K562 (cell line): ENCODE data around the gene NLRP5. TPM values are rescaled to one million over a fixed set of nuclear protein-coding genes. Genes with fewer than 3 reads are reported as not detected.

Experiments
- ATAC-seq: fragments of 200-7000 bp; cut with Tn5 transposase; 3 replicates; pipeline ENCODE4 v1.9.1; 2020; ENCODE audit warnings: moderate library complexity
- BruUV-seq: library from RNA; stranded (reverse); fragments of 400-500 nt; replicated peaks from 2 replicates; lab custom pipeline; 2021; lab: Mats Ljungman, UMichigan
- CTCF ChIA-PET: fragments of 300-600 bp; formaldehyde crosslinking; extraction: SDS; loops from one replicate; lab custom pipeline; 2021; ENCODE audit warnings: low intra/inter-chr PET ratio; lab: Yijun Ruan, JAX
- POLR2A ChIA-PET: fragments of 300-600, 350-650 bp; sonication (Branson Sonifier 250); formaldehyde crosslinking; extraction: SDS; loops from one replicate; lab custom pipeline; 2021; ENCODE audit warnings: antibody characterized with exemption, inconsistent platforms; lab: Yijun Ruan, JAX
- DNase-seq, 4 experiments: peaks; one replicate each; pipeline versions ENCODE4 v3.0.0 to v3.0.0-alpha.2; 2011 to 2018; ENCODE audit warnings: low spot score in 3 of 4, mixed read lengths in 3 of 4; ENCODE audit errors: extremely low read depth in 1 of 4
- FAIRE-seq: peaks from 2 replicates; lab custom pipeline; 2011; peaks lifted over from hg19 to GRCh38; lab: Jason Lieb, UNC
- H2AFZ ChIP-seq: 2 replicates; pipeline ENCODE4 v1.6.0; 2011; ENCODE audit warnings: low read depth, low read length, control low read depth, inconsistent platforms
- H3K27ac ChIP-seq: fragments of 200-600 bp; 3 replicates; pipeline ENCODE4 v1.8.0; 2011; ENCODE audit warnings: low read depth, mild to moderate bottlenecking, control low read depth, inconsistent platforms, low read length, moderate library complexity, mixed read lengths; ENCODE audit errors: extremely low read depth
- H3K27me3 ChIP-seq, 2 experiments: fragments of 300-600 bp in 1 of 2; 2 replicates in 1 of 2; 3 replicates in 1 of 2; pipeline versions ENCODE4 v1.6.0 to v1.8.0; 2011; ENCODE audit warnings: inconsistent platforms in 2 of 2, low read length in 2 of 2, mild to moderate bottlenecking in 1 of 2, mixed read lengths in 1 of 2, moderate library complexity in 1 of 2; ENCODE audit not compliant: control insufficient read depth in 2 of 2, insufficient read depth in 2 of 2
- H3K36me3 ChIP-seq: fragments of 300-600 bp; 3 replicates; pipeline ENCODE4 v1.8.0; 2011; ENCODE audit warnings: mild to moderate bottlenecking, low read length, inconsistent platforms; ENCODE audit not compliant: control insufficient read depth, insufficient read depth
- H3K4me1 ChIP-seq, 2 experiments: fragments of 200-600 bp in 1 of 2; replicated peaks in 1 of 2; 2 replicates in 1 of 2; 3 replicates in 1 of 2; pipeline versions ENCODE4 v1.5.1 to v1.8.0; 2011; ENCODE audit warnings: inconsistent platforms in 2 of 2, low read length in 2 of 2, mild to moderate bottlenecking in 1 of 2, mixed read lengths in 1 of 2, moderate library complexity in 1 of 2; ENCODE audit not compliant: control insufficient read depth in 2 of 2, insufficient read depth in 2 of 2
- H3K4me2 ChIP-seq: 2 replicates; pipeline ENCODE4 v1.6.1; 2011; ENCODE audit warnings: low read length, control low read depth, inconsistent platforms, mixed read lengths; ENCODE audit not compliant: insufficient read depth
- H3K4me3 ChIP-seq: fragments of 200-600 bp; sonication (generic), shearing (Covaris generic); 2 replicates; pipeline ENCODE4 v1.5.1; 2016; ENCODE audit warnings: control low read depth, inconsistent platforms
- H3K79me2 ChIP-seq: fragments of 200-600 bp; 3 replicates; pipeline ENCODE4 v1.8.0; 2011; ENCODE audit warnings: low read length, inconsistent platforms; ENCODE audit not compliant: control insufficient read depth, insufficient read depth
- H3K9ac ChIP-seq, 2 experiments: 2 replicates each; pipeline versions ENCODE4 v1.6.0 to v1.6.1; 2011; ENCODE audit warnings: low read depth in 2 of 2, low read length in 2 of 2, control low read depth in 1 of 2, inconsistent platforms in 1 of 2, mild to moderate bottlenecking in 1 of 2, mixed read lengths in 1 of 2; ENCODE audit not compliant: insufficient read depth in 1 of 2
- H3K9me1 ChIP-seq: one replicate; pipeline ENCODE4 v1.6.0; 2011; ENCODE audit warnings: inconsistent platforms, mild to moderate bottlenecking, low read length, moderate library complexity; ENCODE audit not compliant: control insufficient read depth, insufficient read depth
- H3K9me3 ChIP-seq: replicated peaks from 2 replicates; pipeline ENCODE4 v1.5.1; 2011; ENCODE audit warnings: low read depth, low read length, inconsistent platforms; ENCODE audit not compliant: control insufficient read depth, insufficient read depth
- H4K20me1 ChIP-seq: replicated peaks from 2 replicates; pipeline ENCODE4 v1.6.1; 2011; ENCODE audit warnings: low read length, inconsistent platforms, mixed read lengths; ENCODE audit not compliant: control insufficient read depth, insufficient read depth
- ARHGAP35 ChIP-seq: fragments of 450-650 bp; IDR thresholded peaks from 2 replicates; pipeline ENCODE4 v1.6.1; 2018; ENCODE audit not compliant: partially characterized antibody
- CSDE1 ChIP-seq, 2 experiments: fragments of 450-650 bp; IDR thresholded peaks; 2 replicates each; pipeline ENCODE4 v1.6.1; 2016; ENCODE audit warnings: mild to moderate bottlenecking in 1 of 2
- FOXP1 ChIP-seq: sonication (generic); formaldehyde crosslinking; IDR thresholded peaks from 2 replicates; pipeline ENCODE4 v1.8.0; 2022; ENCODE audit warnings: mild to moderate bottlenecking, missing genetic modification reagents
- GABPB2 ChIP-seq: fragments of 250-450 bp; sonication (Bioruptor Pico); conservative IDR thresholded peaks from 2 replicates; pipeline ENCODE4 v1.5.1; 2021; ENCODE audit warnings: mild to moderate bottlenecking
- NFIX ChIP-seq: fragments of 250-450 bp; sonication (Bioruptor Pico); IDR thresholded peaks from 2 replicates; pipeline ENCODE4 v1.4.0; 2020; ENCODE audit warnings: low read depth, mild to moderate bottlenecking, moderate library complexity
- POLR2AphosphoS2 ChIP-seq: IDR thresholded peaks from 2 replicates; pipeline ENCODE4 v1.6.1; 2012; ENCODE audit warnings: low read length, improper control_type of control experiment
- PRDM10 ChIP-seq: fragments of 450-650 bp; IDR thresholded peaks from 2 replicates; pipeline ENCODE4 v1.6.1; 2018; ENCODE audit not compliant: partially characterized antibody
- RBM39 ChIP-seq: fragments of 200-400 bp; formaldehyde crosslinking; optimal IDR thresholded peaks from 2 replicates; pipeline ENCODE3; 2018; ENCODE audit warnings: low read depth, low read length
- RUNX1 ChIP-seq: sonication (generic); IDR thresholded peaks from 2 replicates; pipeline ENCODE4 v1.6.1; 2016; ENCODE audit warnings: antibody characterized with exemption, low read depth
- SRF ChIP-seq, 2 experiments: fragments of 250-450, 450-650 bp in 1 of 2; sonication (Bioruptor Pico) in 1 of 2; sonication (generic) in 1 of 2; formaldehyde crosslinking; IDR thresholded peaks; 2 replicates each; pipeline versions ENCODE4 v1.5.0 to v1.5.1; 2020 to 2022; ENCODE audit warnings: mild to moderate bottlenecking in 1 of 2, missing genetic modification reagents in 1 of 2
- ZKSCAN1 ChIP-seq: fragments of 150-350 bp; IDR thresholded peaks from 2 replicates; pipeline ENCODE4 v1.6.1; 2016; ENCODE audit warnings: low read depth, low read length
- ZNF197 ChIP-seq: fragments of 200-800 bp; sonication (Bioruptor generic); IDR thresholded peaks from 2 replicates; pipeline ENCODE4 v1.6.1; 2016; ENCODE audit warnings: low read depth, missing genetic modification characterization, missing compliant biosample characterization
- ZNF561 ChIP-seq: fragments of 450-650 bp; formaldehyde crosslinking; conservative IDR thresholded peaks from 2 replicates; pipeline ENCODE4 v1.4.0; 2020; ENCODE audit warnings: mild to moderate bottlenecking, moderate library complexity
- WGBS: fragments of 100-300 bp; shearing (Covaris generic); methylation state at CpG from one replicate; pipeline ENCODE4 v1.1.6; 2016; ENCODE audit warnings: low coverage, mixed read lengths; ENCODE audit not compliant: insufficient coverage; ENCODE audit errors: missing lambda C conversion rate; 5-methylcytosine and 5-hydroxymethylcytosine counted together
- in situ Hi-C: fragments of 300-500 bp; cut with MboI; formaldehyde crosslinking; loops from 4 replicates; pipeline ENCODE4 v1.15.0; 2018; ENCODE audit warnings: inconsistent platforms, mixed read lengths
- intact Hi-C: fragments of 100-400 bp; cut with micrococcal nuclease; formaldehyde crosslinking; loops from 2 replicates; pipeline ENCODE4 v1.14.2; 2022
- polyA plus RNA-seq, 8 experiments: library from polyadenylated mRNA; depleted of rRNA in 4 of 8; stranded (reverse) in 5 of 8; unstranded in 3 of 8; fragments of >200 nt; fragmentation: Nextera tagmentation in 2 of 8; fragmentation: Illumina TruSeq in 1 of 8; extraction: Ambion mirVana in 2 of 8; extraction: Trizol in 1 of 8; gene quantifications; 2 replicates each; pipeline versions ENCODE4 v1.2.1 to v1.2.3, GENCODE V29; 2011 to 2014; ENCODE audit warnings: inconsistent platforms in 1 of 8, missing spikeins in 1 of 8
- total RNA-seq, 7 experiments: library from RNA; depleted of rRNA in 6 of 7; stranded (reverse); fragments of >200 nt in 6 of 7; fragmentation: Illumina TruSeq in 2 of 7; extraction: Trizol in 2 of 7; gene quantifications; 2 replicates each; pipeline versions ENCODE4 v1.2.1 to v1.2.3, GENCODE V29; 2011 to 2021; ENCODE audit warnings: low replicate concordance in 1 of 7
- TF ChIP-seq, protein P1 (sequence below): IDR thresholded peaks from 2 replicates; pipeline ENCODE4 v1.6.1; 2011; ENCODE audit warnings: borderline replicate concordance, low read depth, mild to moderate bottlenecking, moderate library complexity, low read length; ENCODE audit not compliant: insufficient read depth, poor library complexity, severe bottlenecking

Gene NLRP5
- total and polyA plus RNA-seq, 9 of the 15 experiments (the other 6 are each of a cell fraction or from before 2014, with no cell fraction given), result 0.04 to 0.07 TPM; not detected in 7

DNA sequence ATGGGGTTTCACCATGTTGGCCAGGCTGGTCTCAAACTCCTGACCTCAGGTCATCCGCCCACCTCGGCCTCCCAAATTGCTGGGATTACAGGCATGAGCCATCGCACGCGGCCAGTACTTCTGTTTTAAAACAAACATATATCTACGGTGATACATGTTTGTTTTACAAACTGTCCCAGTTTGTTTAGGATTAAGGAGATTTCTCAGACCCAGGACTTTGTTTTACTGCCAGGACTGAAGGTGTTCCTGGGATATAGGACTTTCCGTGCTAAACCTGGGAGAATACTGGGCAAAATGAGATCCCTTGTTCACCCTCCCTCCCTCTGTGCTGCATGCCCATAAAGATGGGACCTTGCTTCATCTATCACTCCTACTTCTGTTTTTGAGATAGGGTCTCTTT, 30.1 kb upstream of the NLRP5 start:
- no peak overlapping the region for H3K4me3 ChIP-seq
- DNase-seq (no peak), ATAC-seq (no peak), FAIRE-seq (no peak)
- intact Hi-C loops, result no loop called here
- H3K9me3 ChIP-seq, result no peaks in the 10 kb centered on the region
- H3K27me3 ChIP-seq, result peaks cover 18 to 36% of the 10 kb centered on the region in 2 experiments; a peak in 4 of 5 replicates
- no peaks in the 10 kb centered on the region for H3K4me1 ChIP-seq
- H3K9ac ChIP-seq, result no peak overlapping the region
- in situ Hi-C loops, result no loop called here
- POLR2A ChIA-PET, result no interaction called here
- 0% methylated on average over 7 of the region's 7 CpGs for WGBS
- TF ChIP-seq ARHGAP35 (no peak), FOXP1 (CRISPR knock-in tag) (no peak), RBM39 (no peak), CSDE1 (IDR thresholded peaks at IDR 0.05) (no peak), RUNX1 (no peak), GABPB2 (no peak), PRDM10 (no peak), ZKSCAN1 (no peak), ZNF197 (CRISPR knock-in tag) (no peak), ZNF561 (CRISPR knock-in tag) (no peak), SRF (CRISPR knock-in tag; IDR thresholded peaks at IDR 0.05) (no peak), POLR2AphosphoS2 (no peak), NFIX (CRISPR knock-in tag) (no peak)
- TF ChIP-seq, protein P1, sequence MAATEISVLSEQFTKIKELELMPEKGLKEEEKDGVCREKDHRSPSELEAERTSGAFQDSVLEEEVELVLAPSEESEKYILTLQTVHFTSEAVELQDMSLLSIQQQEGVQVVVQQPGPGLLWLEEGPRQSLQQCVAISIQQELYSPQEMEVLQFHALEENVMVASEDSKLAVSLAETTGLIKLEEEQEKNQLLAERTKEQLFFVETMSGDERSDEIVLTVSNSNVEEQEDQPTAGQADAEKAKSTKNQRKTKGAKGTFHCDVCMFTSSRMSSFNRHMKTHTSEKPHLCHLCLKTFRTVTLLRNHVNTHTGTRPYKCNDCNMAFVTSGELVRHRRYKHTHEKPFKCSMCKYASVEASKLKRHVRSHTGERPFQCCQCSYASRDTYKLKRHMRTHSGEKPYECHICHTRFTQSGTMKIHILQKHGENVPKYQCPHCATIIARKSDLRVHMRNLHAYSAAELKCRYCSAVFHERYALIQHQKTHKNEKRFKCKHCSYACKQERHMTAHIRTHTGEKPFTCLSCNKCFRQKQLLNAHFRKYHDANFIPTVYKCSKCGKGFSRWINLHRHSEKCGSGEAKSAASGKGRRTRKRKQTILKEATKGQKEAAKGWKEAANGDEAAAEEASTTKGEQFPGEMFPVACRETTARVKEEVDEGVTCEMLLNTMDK, result no peak
- H4K20me1 ChIP-seq, result no peaks in the 10 kb centered on the region
- H3K4me2 ChIP-seq, result no peak overlapping the region
- no peaks in the 10 kb centered on the region for H3K36me3 ChIP-seq
- H3K9me1 ChIP-seq, result no peaks in the 10 kb centered on the region
- H2AFZ ChIP-seq, result no peak overlapping the region
- no TSS peak for BruUV-seq
- H3K27ac ChIP-seq, result no peak overlapping the region
- CTCF ChIA-PET, result no interaction called here
- H3K79me2 ChIP-seq, result no peaks in the 10 kb centered on the region
